Glomerular endothelial cell (primary cell): ENCODE results near the gene HPCAL1. TPM values are rescaled to one million over a fixed set of nuclear protein-coding genes. Genes with fewer than 3 reads are reported as not detected.
"Not testable (repeated sequence)": the region's sequence is repeated elsewhere in the genome, so short reads cannot be mapped to it uniquely, and the experiment has no call there.

Source experiments
- DNase-seq: peaks from one replicate; pipeline ENCODE4 v3.0.0-alpha.2; 2011; ENCODE audit warnings: low read depth, low spot score; ENCODE audit errors: extremely low read depth
- total RNA-seq: library from RNA; depleted of rRNA; stranded (reverse); fragments of >200 nt; gene quantifications from 2 replicates; pipeline ENCODE4 v1.2.3, GENCODE V29; 2015

HPCAL1 gene
- total RNA-seq, 1 donor from 2014 or later, result 114 TPM

GRCh38 chr2:10283106-10284062, 19.3 kb upstream of the HPCAL1 start:
- no peak for DNase-seq

GRCh38 chr2:10284108-10284870, 18.4 kb upstream of the HPCAL1 start:
- DNase-seq, result no peak

- DNase-seq, result no peak
Measured at GRCh38 chr2:10285191-10285555, 17.5 kb upstream of the HPCAL1 start.

- no peak for DNase-seq
Measured at GRCh38 chr2:10285556-10286198, 17.0 kb upstream of the HPCAL1 start.

- no peak for DNase-seq
Measured at GRCh38 chr2:10286216-10287037, 16.3 kb upstream of the HPCAL1 start.

- no peak for DNase-seq
Measured at GRCh38 chr2:10287761-10288160, 14.9 kb upstream of the HPCAL1 start.

GRCh38 chr2:10288606-10289005, 14.1 kb upstream of the HPCAL1 start:
- no peak for DNase-seq

GRCh38 chr2:10289352-10289751, 13.4 kb upstream of the HPCAL1 start:
- no peak for DNase-seq

GRCh38 chr2:10289891-10290290, 12.8 kb upstream of the HPCAL1 start:
- no peak for DNase-seq

- DNase-seq, result not testable (repeated sequence)
Measured at GRCh38 chr2:10291376-10291775, 11.3 kb upstream of the HPCAL1 start.

GRCh38 chr2:10292033-10292432, 10.7 kb upstream of the HPCAL1 start:
- DNase-seq, result no peak

GRCh38 chr2:10293603-10294002, 9.1 kb upstream of the HPCAL1 start:
- DNase-seq, result no peak

- DNase-seq, result no peak
Measured at GRCh38 chr2:10294077-10294476, 8.6 kb upstream of the HPCAL1 start.

GRCh38 chr2:10295649-10296048, 7.1 kb upstream of the HPCAL1 start:
- DNase-seq, result not testable (repeated sequence)

- DNase-seq, result no peak
Measured at GRCh38 chr2:10296142-10296541, 6.6 kb upstream of the HPCAL1 start.

GRCh38 chr2:10297191-10297830, 5.4 kb upstream of the HPCAL1 start:
- no peak for DNase-seq

GRCh38 chr2:10297959-10298531, 4.7 kb upstream of the HPCAL1 start:
- peak; percentile 57 for DNase-seq

- DNase-seq, result not testable (repeated sequence)
Measured at GRCh38 chr2:10298777-10299176, 3.9 kb upstream of the HPCAL1 start.

- DNase-seq, result no peak
Measured at GRCh38 chr2:10300328-10300920, 2.3 kb upstream of the HPCAL1 start.
